ENCODE data around the gene NACC1. TPM values are rescaled to one million over a fixed set of nuclear protein-coding genes. Genes with fewer than 3 reads are reported as not detected.

The NACC1 gene
- total and polyA plus RNA-seq, 7 donors: 11.9 to 63.4 (median 43.5) TPM

DNA sequence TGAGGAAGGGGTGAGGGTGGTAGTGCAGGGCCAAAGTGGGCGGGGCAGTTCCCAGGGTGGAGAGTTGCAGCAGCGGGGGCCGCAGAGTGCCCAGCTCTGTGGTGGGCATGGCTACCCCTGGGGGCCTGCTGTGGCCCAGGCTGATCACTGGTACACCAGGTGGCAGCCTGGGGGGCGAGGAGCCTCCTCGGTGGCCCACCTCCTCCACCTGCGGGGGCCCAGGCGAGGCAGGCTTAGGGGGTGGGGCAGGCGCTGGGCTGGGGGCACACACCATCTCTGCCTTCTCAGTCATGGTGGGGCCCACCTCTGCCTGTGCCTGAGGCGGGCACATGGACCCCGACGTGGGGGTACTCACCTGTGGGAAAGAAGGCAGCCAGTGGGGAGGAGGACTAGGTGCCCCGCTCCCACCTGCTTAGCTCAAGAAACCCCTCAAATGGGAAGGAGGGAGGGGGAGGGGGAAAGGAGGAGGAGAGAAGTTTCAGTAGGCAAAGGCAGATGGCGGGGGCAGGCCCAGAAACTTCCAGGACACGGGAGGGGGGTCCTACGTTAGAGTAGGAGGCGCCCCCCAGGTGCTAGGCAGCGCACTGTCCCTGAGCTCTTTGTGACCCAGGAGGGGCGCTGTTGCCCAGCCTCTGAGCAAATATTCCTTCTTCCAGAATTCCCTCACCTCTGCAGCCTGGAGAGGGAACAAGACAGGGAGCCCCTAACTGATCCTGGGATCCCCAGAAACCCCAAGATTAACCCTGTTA, 17.0 kb upstream of the NACC1 start:
- peaks cover 0 to 11% of the 10 kb centered on the region in 2 donors for H3K36me3 ChIP-seq (ENCODE audit: insufficient read depth in 1 of 2, low read depth in 1 of 2)
- peak overlapping the region; percentile 64 for H3K4me3 ChIP-seq
- no peaks in the 10 kb centered on the region for H3K27me3 ChIP-seq (ENCODE audit: insufficient read depth in 3 of 3, low read length in 2 of 3)
- H3K4me1 ChIP-seq: peaks cover 4% of the 10 kb centered on the region
- TF ChIP-seq, protein P1, sequence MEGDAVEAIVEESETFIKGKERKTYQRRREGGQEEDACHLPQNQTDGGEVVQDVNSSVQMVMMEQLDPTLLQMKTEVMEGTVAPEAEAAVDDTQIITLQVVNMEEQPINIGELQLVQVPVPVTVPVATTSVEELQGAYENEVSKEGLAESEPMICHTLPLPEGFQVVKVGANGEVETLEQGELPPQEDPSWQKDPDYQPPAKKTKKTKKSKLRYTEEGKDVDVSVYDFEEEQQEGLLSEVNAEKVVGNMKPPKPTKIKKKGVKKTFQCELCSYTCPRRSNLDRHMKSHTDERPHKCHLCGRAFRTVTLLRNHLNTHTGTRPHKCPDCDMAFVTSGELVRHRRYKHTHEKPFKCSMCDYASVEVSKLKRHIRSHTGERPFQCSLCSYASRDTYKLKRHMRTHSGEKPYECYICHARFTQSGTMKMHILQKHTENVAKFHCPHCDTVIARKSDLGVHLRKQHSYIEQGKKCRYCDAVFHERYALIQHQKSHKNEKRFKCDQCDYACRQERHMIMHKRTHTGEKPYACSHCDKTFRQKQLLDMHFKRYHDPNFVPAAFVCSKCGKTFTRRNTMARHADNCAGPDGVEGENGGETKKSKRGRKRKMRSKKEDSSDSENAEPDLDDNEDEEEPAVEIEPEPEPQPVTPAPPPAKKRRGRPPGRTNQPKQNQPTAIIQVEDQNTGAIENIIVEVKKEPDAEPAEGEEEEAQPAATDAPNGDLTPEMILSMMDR (IDR thresholded peaks at IDR 0.05): peak; percentile 19
- no peak for DNase-seq
- H3K27ac ChIP-seq: peak overlapping the region; percentile 74
- H3K9me3 ChIP-seq: no peaks in the 10 kb centered on the region
- intact Hi-C loops (cut with DNase I): no loop called here
- WGBS, 3 donors: 66 to 73% (median 70%) methylated on average over 12 to 18 of the region's 18 CpGs
- no peak for ATAC-seq

DNA sequence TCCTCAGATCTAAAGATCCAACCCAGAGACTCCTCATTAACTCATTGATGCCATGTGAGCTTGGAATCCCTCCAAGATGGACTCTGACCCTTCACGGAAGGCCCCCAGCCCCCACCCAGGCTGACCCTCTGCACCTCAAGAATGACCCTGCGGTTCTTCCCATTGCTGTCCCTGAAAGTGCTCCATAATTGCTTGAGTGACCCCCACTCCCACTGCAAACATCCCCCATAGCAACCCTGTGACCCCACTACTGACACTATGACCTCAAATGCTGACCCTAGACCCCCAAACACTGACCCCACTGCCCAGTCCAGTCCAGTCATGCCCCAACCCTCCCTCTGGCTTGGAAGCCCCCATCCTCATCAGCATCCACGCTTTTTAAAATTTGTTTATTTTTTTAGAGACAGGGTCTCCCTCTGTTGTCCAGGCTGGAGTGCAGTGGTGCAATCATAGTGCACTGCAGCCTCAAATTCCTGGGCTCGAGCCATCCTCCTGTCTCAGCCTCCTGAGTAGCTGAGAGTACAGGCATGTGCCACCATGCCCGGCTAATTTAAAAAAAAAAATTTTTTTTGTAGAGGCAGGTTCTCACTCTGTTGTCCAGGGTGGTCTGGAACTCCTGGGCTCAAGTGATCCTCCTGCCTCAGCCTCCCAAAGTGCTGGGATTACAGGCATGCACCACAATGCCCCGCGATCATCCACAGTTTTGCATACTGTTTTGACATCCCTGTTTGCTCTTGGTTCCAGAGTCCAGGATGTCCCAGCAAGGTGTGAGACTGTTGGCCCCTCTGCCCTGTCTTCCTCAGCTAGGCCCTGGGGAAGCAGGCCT, 16.3 kb upstream of the NACC1 start:
- H3K4me1 ChIP-seq: peaks cover 4% of the 10 kb centered on the region
- H3K9me3 ChIP-seq: no peaks in the 10 kb centered on the region
- H3K36me3 ChIP-seq (ENCODE audit: insufficient read depth in 1 of 2, low read depth in 1 of 2): peaks cover 0 to 15% of the 10 kb centered on the region in 2 donors
- no peak for DNase-seq
- peak overlapping the region; percentile 64 for H3K4me3 ChIP-seq
- intact Hi-C loops (cut with DNase I): no loop called here
- TF ChIP-seq, protein P1 (IDR thresholded peaks at IDR 0.05): no peak
- WGBS, 3 donors: 68 to 72% (median 71%) methylated on average over 7 of the region's 7 CpGs
- H3K27ac ChIP-seq: peak overlapping the region; percentile 60
- no peaks in the 10 kb centered on the region for H3K27me3 ChIP-seq (ENCODE audit: insufficient read depth in 3 of 3, low read length in 2 of 3)
- ATAC-seq: no peak

DNA sequence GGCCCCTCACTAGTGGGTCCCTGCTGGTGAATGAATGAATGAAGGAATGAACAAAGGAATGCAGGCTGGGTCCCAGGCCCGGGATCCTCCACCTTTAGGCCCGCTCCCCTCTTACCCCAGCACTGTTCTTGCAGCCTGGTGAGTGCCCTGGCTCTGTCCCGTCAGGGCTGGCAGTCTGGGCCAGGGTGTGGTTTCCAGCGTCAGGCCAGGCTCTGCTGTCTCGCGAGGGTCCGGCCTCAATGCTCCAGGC, 15.7 kb upstream of the NACC1 start:
- peaks cover 0 to 20% of the 10 kb centered on the region in 2 donors for H3K36me3 ChIP-seq (ENCODE audit: insufficient read depth in 1 of 2, low read depth in 1 of 2)
- DNase-seq (no peak), ATAC-seq (peak in 3 of 4 donors; percentile 14 to 33 (median 19))
- intact Hi-C loops (cut with DNase I): no loop called here
- H3K27ac ChIP-seq: peak overlapping the region; percentile 60
- H3K27me3 ChIP-seq (ENCODE audit: insufficient read depth in 3 of 3, low read length in 2 of 3): no peaks in the 10 kb centered on the region
- TF ChIP-seq, protein P1 (IDR thresholded peaks at IDR 0.05): no peak
- H3K4me3 ChIP-seq: peak overlapping the region; percentile 64
- H3K9me3 ChIP-seq: no peaks in the 10 kb centered on the region
- peaks cover 4% of the 10 kb centered on the region for H3K4me1 ChIP-seq
- 10 to 13% (median 11%) methylated on average over 7 of the region's 7 CpGs for WGBS, 3 donors

DNA sequence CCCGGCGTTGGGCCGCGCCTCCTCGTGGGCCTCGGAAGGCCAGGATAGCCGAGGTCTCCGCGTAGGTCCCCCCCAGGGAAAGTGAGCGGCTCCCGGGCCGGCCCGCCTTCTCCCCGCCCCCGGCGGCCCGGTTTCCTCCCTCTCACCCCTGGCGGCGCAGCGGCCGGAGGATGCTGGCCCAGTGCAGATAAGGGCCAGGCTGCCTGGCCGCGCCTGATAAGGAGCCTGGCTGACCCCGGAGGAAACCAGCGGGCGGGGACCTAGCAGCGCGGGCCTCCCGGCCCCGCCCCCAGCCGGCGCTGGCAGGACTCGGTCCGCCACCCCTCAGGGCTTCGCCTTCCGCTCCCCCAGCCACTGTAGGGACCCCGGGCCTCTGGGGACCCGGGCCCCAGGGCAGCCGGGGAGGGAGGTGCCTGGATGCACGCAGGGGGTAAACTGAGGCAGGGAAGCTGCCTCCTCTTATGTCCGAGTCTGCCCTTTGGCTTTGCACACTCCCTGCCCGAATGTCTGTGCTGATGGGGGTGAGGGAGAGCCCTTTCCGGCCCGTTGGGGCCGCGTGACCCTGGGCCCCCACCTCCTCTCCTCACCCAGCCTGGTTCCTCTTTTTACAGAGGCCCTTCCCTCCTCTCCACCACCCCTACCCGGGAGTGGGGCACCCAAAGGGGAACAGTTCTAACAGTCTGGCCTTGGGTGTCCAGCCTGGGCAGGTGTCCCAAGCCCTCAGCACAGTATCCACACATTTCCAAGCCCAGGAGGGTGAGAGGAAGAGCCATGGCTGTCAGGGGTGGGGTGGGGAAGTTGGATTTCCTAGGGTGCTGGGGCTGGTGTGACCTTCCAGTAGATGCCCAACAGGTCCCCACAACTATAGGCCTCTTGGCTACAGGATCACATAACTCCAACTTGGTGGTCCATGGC, 15.1 kb upstream of the NACC1 start, which contains the start of gene LYL1:
TSS of gene LYL1 (minus strand) at position 193 of the 915 bp plus-strand sequence. CDS start 1,687 bp downstream, outside the sequence.
- intact Hi-C loops (cut with DNase I): no loop called here
- ATAC-seq (peak; percentile 23 to 42 (median 36)), DNase-seq (peak; percentile 76 to 88)
- no peaks in the 10 kb centered on the region for H3K9me3 ChIP-seq
- H3K27ac ChIP-seq: peak within 1 kb of the TSS; percentile 61
- peaks cover 0 to 26% of the 10 kb centered on the region in 2 donors for H3K36me3 ChIP-seq (ENCODE audit: insufficient read depth in 1 of 2, low read depth in 1 of 2)
- 8 to 9% (median 8%) methylated on average over 35 to 47 of the region's 47 CpGs for WGBS, 3 donors
- H3K4me1 ChIP-seq: peaks cover 4% of the 10 kb centered on the region
- TF ChIP-seq, protein P1 (IDR thresholded peaks at IDR 0.05): no peak
- peak within 1 kb of the TSS; percentile 64 for H3K4me3 ChIP-seq
- H3K27me3 ChIP-seq (ENCODE audit: insufficient read depth in 3 of 3, low read length in 2 of 3): no peaks in the 10 kb centered on the region

Measured in psoas muscle (tissue), 8 donors.